Measurements from ENCODE around the gene FBLN1. TPM values are rescaled to one million over a fixed set of nuclear protein-coding genes. Genes with fewer than 3 reads are reported as not detected.

The FBLN1 gene
- polyA plus RNA-seq, 1 donor from 2014 or later, result 3.4 TPM

DNA sequence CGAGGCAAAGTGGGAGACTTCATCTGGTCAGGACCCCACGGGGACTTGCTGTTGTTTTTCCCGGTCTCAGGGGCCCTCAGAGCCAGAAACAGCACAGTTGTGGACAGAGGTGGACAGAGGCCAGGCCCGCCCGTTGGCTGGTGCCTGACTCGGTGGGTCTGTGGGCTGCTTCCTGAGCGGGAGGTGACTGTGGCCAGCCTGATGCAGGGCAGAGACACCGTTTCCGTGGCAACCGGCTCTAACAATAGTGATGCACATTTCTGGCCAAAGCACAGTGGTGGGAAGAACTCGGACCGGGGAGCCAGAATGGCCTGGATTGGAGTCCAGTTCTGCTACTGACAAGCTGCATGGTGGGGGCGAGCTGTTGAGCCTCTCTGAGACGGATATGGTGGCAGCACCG is 110.3 kb downstream of the FBLN1 start:
- Histone ChIP-seq H3K4me2 (ENCODE audit: low read length) (peak overlapping the region; percentile 48), H3K27me3 (ENCODE audit: insufficient read depth, low read depth, low read length) (no peaks in the 10 kb centered on the region)

DNA sequence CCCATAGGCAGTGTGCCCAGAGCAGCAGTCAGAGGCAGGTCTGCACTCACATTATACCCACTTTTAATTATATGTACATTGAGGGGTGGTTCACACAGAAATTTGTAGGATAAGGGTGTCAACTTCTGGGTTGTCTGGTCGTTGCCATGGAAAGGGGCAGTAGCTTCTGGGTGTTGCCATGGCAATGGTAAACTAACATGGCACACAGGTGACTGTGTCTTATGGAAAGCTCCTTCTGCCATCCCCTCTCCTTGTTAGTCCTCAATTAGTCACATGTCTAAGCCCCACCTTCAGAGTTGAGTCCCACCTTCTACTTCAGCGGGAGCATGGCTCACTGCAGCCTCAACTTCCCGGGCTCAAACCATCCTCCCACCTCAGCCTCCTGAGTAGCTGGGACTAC is 112.7 kb downstream of the FBLN1 start:
- H3K36me3 ChIP-seq (ENCODE audit: insufficient read depth, low read length), result no peaks in the 10 kb centered on the region
- no peak overlapping the region for H2AFZ ChIP-seq (ENCODE audit: low read depth, low read length)
- no peaks in the 10 kb centered on the region for H3K9me3 ChIP-seq (ENCODE audit: low read length)
- H3F3A ChIP-seq (ENCODE audit: insufficient read depth, low read length, poor library complexity, severe bottlenecking), result peaks cover 5% of the 10 kb centered on the region
- no peaks in the 10 kb centered on the region for H3K27me3 ChIP-seq (ENCODE audit: insufficient read depth, low read depth, low read length)
- TF ChIP-seq MXI1 (conservative IDR thresholded peaks at IDR 0.05; ENCODE audit: poor library complexity, severe bottlenecking) (no peak), TAF1 (IDR thresholded peaks at IDR 0.05; ENCODE audit: low read depth) (no peak)
- no peak overlapping the region for H3K27ac ChIP-seq (ENCODE audit: low read length)
- no peak overlapping the region for H3K9ac ChIP-seq (ENCODE audit: low read length)
- no peaks in the 10 kb centered on the region for H3K79me2 ChIP-seq (replicated peaks; ENCODE audit: insufficient read depth, low read length)
- no peak overlapping the region for H3K4me2 ChIP-seq (ENCODE audit: low read length)
- H3K9me2 ChIP-seq (ENCODE audit: insufficient read depth, low read length), result no peaks in the 10 kb centered on the region
- H3K4me3 ChIP-seq (ENCODE audit: low read length), result no peak overlapping the region
- no peaks in the 10 kb centered on the region for H4K20me1 ChIP-seq (ENCODE audit: insufficient read depth)

More for the DNA sequence above, 110.3 kb downstream of the FBLN1 start:
- H3K9me3 ChIP-seq (ENCODE audit: low read length), result no peaks in the 10 kb centered on the region
- TF ChIP-seq RAD21 (conservative IDR thresholded peaks at IDR 0.05) (no peak), SMC3 (conservative IDR thresholded peaks at IDR 0.05; ENCODE audit: poor library complexity) (no peak)
- TF ChIP-seq, protein P1, sequence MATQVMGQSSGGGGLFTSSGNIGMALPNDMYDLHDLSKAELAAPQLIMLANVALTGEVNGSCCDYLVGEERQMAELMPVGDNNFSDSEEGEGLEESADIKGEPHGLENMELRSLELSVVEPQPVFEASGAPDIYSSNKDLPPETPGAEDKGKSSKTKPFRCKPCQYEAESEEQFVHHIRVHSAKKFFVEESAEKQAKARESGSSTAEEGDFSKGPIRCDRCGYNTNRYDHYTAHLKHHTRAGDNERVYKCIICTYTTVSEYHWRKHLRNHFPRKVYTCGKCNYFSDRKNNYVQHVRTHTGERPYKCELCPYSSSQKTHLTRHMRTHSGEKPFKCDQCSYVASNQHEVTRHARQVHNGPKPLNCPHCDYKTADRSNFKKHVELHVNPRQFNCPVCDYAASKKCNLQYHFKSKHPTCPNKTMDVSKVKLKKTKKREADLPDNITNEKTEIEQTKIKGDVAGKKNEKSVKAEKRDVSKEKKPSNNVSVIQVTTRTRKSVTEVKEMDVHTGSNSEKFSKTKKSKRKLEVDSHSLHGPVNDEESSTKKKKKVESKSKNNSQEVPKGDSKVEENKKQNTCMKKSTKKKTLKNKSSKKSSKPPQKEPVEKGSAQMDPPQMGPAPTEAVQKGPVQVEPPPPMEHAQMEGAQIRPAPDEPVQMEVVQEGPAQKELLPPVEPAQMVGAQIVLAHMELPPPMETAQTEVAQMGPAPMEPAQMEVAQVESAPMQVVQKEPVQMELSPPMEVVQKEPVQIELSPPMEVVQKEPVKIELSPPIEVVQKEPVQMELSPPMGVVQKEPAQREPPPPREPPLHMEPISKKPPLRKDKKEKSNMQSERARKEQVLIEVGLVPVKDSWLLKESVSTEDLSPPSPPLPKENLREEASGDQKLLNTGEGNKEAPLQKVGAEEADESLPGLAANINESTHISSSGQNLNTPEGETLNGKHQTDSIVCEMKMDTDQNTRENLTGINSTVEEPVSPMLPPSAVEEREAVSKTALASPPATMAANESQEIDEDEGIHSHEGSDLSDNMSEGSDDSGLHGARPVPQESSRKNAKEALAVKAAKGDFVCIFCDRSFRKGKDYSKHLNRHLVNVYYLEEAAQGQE (IDR thresholded peaks at IDR 0.05; ENCODE audit: borderline replicate concordance), result no peak
- H3K4me3 ChIP-seq (ENCODE audit: low read length), result peak overlapping the region; percentile 50
- H3K79me2 ChIP-seq (replicated peaks; ENCODE audit: insufficient read depth, low read length), result no peaks in the 10 kb centered on the region
- no peaks in the 10 kb centered on the region for H3K36me3 ChIP-seq (ENCODE audit: insufficient read depth, low read length)
- H3K9me2 ChIP-seq (ENCODE audit: insufficient read depth, low read length), result no peaks in the 10 kb centered on the region
- H3F3A ChIP-seq (ENCODE audit: insufficient read depth, low read length, poor library complexity, severe bottlenecking), result peaks cover 5% of the 10 kb centered on the region
- peak overlapping the region; percentile 58 for H3K9ac ChIP-seq (ENCODE audit: low read length)
- no peaks in the 10 kb centered on the region for H4K20me1 ChIP-seq (ENCODE audit: insufficient read depth)
- peak overlapping the region; percentile 41 for H2AFZ ChIP-seq (ENCODE audit: low read depth, low read length)
- peak overlapping the region; percentile 87 for H3K27ac ChIP-seq (ENCODE audit: low read length)

DNA sequence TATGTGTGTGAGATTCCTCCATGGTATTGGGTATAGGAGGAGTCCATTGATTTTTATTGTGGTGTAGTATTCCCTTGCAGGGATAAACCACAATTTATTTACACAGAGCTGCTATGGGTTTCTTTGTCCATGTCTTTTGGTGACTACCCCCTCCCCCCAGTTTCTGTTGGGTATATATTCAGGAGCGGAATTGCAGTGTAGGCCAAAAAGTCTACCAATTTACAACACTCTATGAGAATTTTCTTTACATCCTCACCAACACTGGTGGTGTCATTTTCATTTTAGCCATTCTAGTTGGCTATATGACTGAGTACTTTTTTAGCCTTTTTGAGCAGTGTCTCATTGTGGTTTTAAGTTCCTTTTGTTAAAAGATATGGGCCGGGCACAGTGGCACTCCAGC is 113.7 kb downstream of the FBLN1 start:
- Histone ChIP-seq H3F3A (ENCODE audit: insufficient read depth, low read length, poor library complexity, severe bottlenecking) (peaks cover 5% of the 10 kb centered on the region), H3K27me3 (ENCODE audit: insufficient read depth, low read depth, low read length) (no peaks in the 10 kb centered on the region), H4K20me1 (ENCODE audit: insufficient read depth) (no peaks in the 10 kb centered on the region), H3K9me2 (ENCODE audit: insufficient read depth, low read length) (no peaks in the 10 kb centered on the region), H3K79me2 (replicated peaks; ENCODE audit: insufficient read depth, low read length) (no peaks in the 10 kb centered on the region), H3K36me3 (ENCODE audit: insufficient read depth, low read length) (no peaks in the 10 kb centered on the region), H2AFZ (ENCODE audit: low read depth, low read length) (no peak overlapping the region), H3K9me3 (ENCODE audit: low read length) (no peaks in the 10 kb centered on the region), H3K4me3 (ENCODE audit: low read length) (no peak overlapping the region), H3K9ac (ENCODE audit: low read length) (no peak overlapping the region), H3K4me2 (ENCODE audit: low read length) (no peak overlapping the region), H3K27ac (ENCODE audit: low read length) (no peak overlapping the region)
- TF ChIP-seq TAF1 (IDR thresholded peaks at IDR 0.05; ENCODE audit: low read depth) (no peak), SMC3 (conservative IDR thresholded peaks at IDR 0.05; ENCODE audit: poor library complexity) (no peak), EP300 (conservative IDR thresholded peaks at IDR 0.05; ENCODE audit: poor library complexity, severe bottlenecking) (no peak), RAD21 (conservative IDR thresholded peaks at IDR 0.05) (no peak), EZH2 (IDR thresholded peaks at IDR 0.05; ENCODE audit: borderline replicate concordance, insufficient read depth, low read length, poor library complexity, severe bottlenecking) (no peak), POLR2AphosphoS5 (IDR thresholded peaks at IDR 0.05) (no peak)
- TF ChIP-seq, protein P2, sequence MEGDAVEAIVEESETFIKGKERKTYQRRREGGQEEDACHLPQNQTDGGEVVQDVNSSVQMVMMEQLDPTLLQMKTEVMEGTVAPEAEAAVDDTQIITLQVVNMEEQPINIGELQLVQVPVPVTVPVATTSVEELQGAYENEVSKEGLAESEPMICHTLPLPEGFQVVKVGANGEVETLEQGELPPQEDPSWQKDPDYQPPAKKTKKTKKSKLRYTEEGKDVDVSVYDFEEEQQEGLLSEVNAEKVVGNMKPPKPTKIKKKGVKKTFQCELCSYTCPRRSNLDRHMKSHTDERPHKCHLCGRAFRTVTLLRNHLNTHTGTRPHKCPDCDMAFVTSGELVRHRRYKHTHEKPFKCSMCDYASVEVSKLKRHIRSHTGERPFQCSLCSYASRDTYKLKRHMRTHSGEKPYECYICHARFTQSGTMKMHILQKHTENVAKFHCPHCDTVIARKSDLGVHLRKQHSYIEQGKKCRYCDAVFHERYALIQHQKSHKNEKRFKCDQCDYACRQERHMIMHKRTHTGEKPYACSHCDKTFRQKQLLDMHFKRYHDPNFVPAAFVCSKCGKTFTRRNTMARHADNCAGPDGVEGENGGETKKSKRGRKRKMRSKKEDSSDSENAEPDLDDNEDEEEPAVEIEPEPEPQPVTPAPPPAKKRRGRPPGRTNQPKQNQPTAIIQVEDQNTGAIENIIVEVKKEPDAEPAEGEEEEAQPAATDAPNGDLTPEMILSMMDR (IDR thresholded peaks at IDR 0.05; ENCODE audit: poor library complexity, severe bottlenecking), result no peak

Measured in neural cell (in vitro differentiated cells).